Common myeloid progenitor, CD34-positive (primary cell): Measurements from ENCODE around the gene ADGRV1.
"Not testable (repeated sequence)": the region's sequence is repeated elsewhere in the genome, so short reads cannot be mapped to it uniquely, and the experiment has no call there.

Experiments
- CTCF ChIA-PET: fragments of 350-600 bp; sonication (Branson Sonifier 250); formaldehyde crosslinking; loops from one replicate; lab custom pipeline; 2021; ENCODE audit warnings: antibody characterized with exemption; lab: Charles Lee
- POLR2A ChIA-PET: fragments of 350-600 bp; sonication (Branson Sonifier 250); formaldehyde crosslinking; loops from one replicate; lab custom pipeline; 2021; ENCODE audit warnings: antibody characterized with exemption; lab: Charles Lee
- DNase-seq, 3 donors: peaks; one replicate each; pipeline versions ENCODE4 v3.0.0 to v3.0.0-alpha.2; 2013
- H3K27ac ChIP-seq, 2 experiments: 1 replicate in 1 of 2; 2 replicates in 1 of 2; pipeline ENCODE4 v1.7.0; 2013; ENCODE audit warnings: inconsistent platforms in 2 of 2, low read length in 2 of 2, mild to moderate bottlenecking in 2 of 2, low read depth in 1 of 2, moderate library complexity in 1 of 2; ENCODE audit not compliant: severe bottlenecking in 2 of 2, insufficient read depth in 1 of 2, poor library complexity in 1 of 2
- H3K27me3 ChIP-seq, 5 experiments: replicated peaks in 2 of 5; 1 replicate in 3 of 5; 2 replicates in 2 of 5; pipeline versions ENCODE4 v1.6.1 to v1.7.0; 2013; ENCODE audit warnings: low read length in 4 of 5, mild to moderate bottlenecking in 2 of 5, moderate library complexity in 2 of 5, inconsistent platforms in 1 of 5; ENCODE audit not compliant: insufficient read depth in 5 of 5, control insufficient read depth in 4 of 5
- H3K36me3 ChIP-seq, 4 experiments: 1 replicate in 2 of 4; 2 replicates in 2 of 4; pipeline versions ENCODE4 v1.6.1 to v1.7.0; 2013; ENCODE audit warnings: low read length in 3 of 4, control low read depth in 1 of 4, mild to moderate bottlenecking in 1 of 4; ENCODE audit not compliant: control insufficient read depth in 4 of 4, insufficient read depth in 4 of 4
- H3K4me1 ChIP-seq, 4 experiments: 1 replicate in 3 of 4; 2 replicates in 1 of 4; pipeline versions ENCODE4 v1.6.1 to v1.7.1; 2013; ENCODE audit warnings: low read length in 3 of 4, mild to moderate bottlenecking in 3 of 4, control low read depth in 1 of 4, inconsistent platforms in 1 of 4, moderate library complexity in 1 of 4; ENCODE audit not compliant: control insufficient read depth in 4 of 4, insufficient read depth in 4 of 4; ENCODE audit errors: control extremely low read depth in 1 of 4
- H3K4me3 ChIP-seq, 7 experiments: 1 replicate in 4 of 7; 2 replicates in 3 of 7; pipeline versions ENCODE4 v1.5.1 to v1.7.0; 2013; ENCODE audit warnings: mild to moderate bottlenecking in 7 of 7, low read length in 6 of 7, moderate library complexity in 6 of 7, inconsistent platforms in 2 of 7, low read depth in 2 of 7, control low read depth in 1 of 7; ENCODE audit not compliant: insufficient read depth in 4 of 7, control insufficient read depth in 1 of 7; ENCODE audit errors: extremely low read depth in 1 of 7
- H3K9me3 ChIP-seq, 5 experiments: 1 replicate in 4 of 5; 2 replicates in 1 of 5; pipeline versions ENCODE4 v1.6.1 to v1.7.1; 2013; ENCODE audit warnings: low read length in 4 of 5, mild to moderate bottlenecking in 2 of 5, inconsistent platforms in 1 of 5, low read depth in 1 of 5, moderate library complexity in 1 of 5; ENCODE audit not compliant: control insufficient read depth in 4 of 5, insufficient read depth in 2 of 5; ENCODE audit errors: control extremely low read depth in 1 of 5
- whole genome bisulfite sequencing: methylation state at CpG from one replicate; pipeline ENCODE4 v1.1.5; 2013; ENCODE audit not compliant: insufficient coverage; 5-methylcytosine and 5-hydroxymethylcytosine counted together

The ADGRV1 gene

DNA sequence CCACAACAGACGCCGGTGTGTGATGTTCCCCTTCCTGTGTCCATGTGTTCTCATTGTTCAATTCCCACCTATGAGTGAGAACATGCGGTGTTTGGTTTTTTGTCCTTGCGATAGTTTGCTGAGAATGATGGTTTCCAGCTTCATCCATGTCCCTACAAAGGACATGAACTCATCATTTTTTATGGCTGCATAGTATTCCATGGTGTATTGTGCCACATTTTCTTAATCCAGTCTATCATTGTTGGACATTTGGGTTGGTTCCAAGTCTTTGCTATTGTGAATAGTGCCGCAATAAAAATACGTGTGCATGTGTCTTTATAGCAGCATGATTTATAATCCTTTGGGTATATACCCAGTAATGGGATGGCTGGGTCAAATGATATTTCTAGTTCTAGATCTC, 61.2 kb downstream of the ADGRV1 start:
- H3K4me1 ChIP-seq, H3K27ac ChIP-seq, DNase-seq, POLR2A ChIA-PET, H3K36me3 ChIP-seq, H3K9me3 ChIP-seq, H3K27me3 ChIP-seq, H3K4me3 ChIP-seq, CTCF ChIA-PET: not testable (repeated sequence)
- WGBS, result no CpG with 5 or more reads among the region's 6 CpGs

DNA sequence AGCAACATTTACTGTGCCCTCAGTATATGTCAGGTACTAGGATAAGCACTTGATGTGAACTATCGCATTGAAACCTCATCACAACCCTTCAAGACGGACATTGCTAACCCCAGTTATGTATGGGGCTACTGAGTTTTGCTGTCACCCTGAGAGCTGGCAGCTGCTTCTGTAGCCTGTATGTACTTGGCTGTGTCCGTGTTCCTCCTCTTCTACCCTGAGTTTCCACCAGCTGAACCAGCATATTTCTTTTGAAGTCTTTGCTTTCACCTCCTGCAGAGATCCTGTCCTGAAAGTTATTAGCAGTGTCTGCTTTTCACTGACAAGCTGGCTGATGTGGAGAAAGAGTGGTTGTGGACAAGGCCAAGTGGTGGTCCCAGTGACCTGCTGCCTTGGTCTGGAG, 63.3 kb downstream of the ADGRV1 start:
- H3K36me3 ChIP-seq, result no peaks in the 10 kb centered on the region
- no peaks in the 10 kb centered on the region for H3K4me1 ChIP-seq
- no peaks in the 10 kb centered on the region for H3K9me3 ChIP-seq
- no peak for DNase-seq
- no peaks in the 10 kb centered on the region for H3K27me3 ChIP-seq
- WGBS, result 97% methylated on average over 3 of the region's 3 CpGs
- H3K4me3 ChIP-seq, result no peak overlapping the region
- H3K27ac ChIP-seq, result no peak overlapping the region
- CTCF ChIA-PET, result interaction anchor here (0.5 to 1.4 kb wide), 2 partner anchors 17 to 1456 kb away, joined by 3 read pairs; no protein-coding TSS in a partner anchor
- POLR2A ChIA-PET, result no interaction called here

DNA sequence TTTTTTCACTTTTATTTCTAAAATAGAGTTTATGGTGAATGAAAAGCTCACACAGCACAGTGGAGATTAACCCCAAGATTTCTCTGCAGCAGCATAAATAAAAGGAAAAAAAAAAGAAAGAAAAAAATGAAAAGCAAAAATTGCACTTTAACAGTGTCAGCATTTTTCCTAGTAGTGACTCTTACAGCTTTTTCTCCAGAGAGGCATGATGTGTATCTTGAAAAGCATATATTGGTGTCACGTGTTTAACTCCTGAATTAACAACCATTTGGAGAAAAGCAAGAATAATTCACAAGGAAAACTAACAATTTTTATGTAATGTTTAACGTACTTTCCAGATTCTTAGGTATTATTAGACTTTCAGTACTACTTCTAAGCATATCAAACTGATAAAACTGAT, 67.9 kb downstream of the ADGRV1 start:
- H3K4me3 ChIP-seq, result no peak overlapping the region
- H3K9me3 ChIP-seq, result no peaks in the 10 kb centered on the region
- CTCF ChIA-PET, result no interaction called here
- DNase-seq, result no peak
- POLR2A ChIA-PET, result no interaction called here
- H3K4me1 ChIP-seq, result no peaks in the 10 kb centered on the region
- no peaks in the 10 kb centered on the region for H3K36me3 ChIP-seq
- WGBS, result no CpG with 5 or more reads among the region's 2 CpGs
- H3K27me3 ChIP-seq, result no peaks in the 10 kb centered on the region
- H3K27ac ChIP-seq, result no peak overlapping the region

DNA sequence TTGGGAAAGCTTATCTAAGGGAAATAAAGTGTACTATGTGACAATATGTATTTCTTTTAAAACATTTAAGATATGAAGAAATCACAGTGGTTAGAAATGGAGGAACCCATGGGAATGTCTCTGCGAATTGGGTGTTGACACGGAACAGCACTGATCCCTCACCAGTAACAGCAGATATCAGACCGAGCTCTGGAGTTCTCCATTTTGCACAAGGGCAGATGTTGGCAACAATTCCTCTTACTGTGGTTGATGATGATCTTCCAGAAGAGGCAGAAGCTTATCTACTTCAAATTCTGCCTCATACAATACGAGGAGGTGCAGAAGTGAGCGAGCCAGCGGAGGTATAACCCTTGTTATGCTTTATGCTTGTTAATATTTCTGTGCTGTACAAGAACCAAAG, 69.9 kb downstream of the ADGRV1 start:
- POLR2A ChIA-PET, result no interaction called here
- H3K27me3 ChIP-seq, result no peaks in the 10 kb centered on the region
- H3K4me1 ChIP-seq, result no peaks in the 10 kb centered on the region
- DNase-seq, result peak in 1 of 3 donors; percentile 37
- CTCF ChIA-PET, result interaction anchor here (0.7 kb wide), 1 partner anchor 12 kb away, joined by 3 read pairs; no protein-coding TSS in a partner anchor
- no peaks in the 10 kb centered on the region for H3K9me3 ChIP-seq
- no peaks in the 10 kb centered on the region for H3K36me3 ChIP-seq
- no peak overlapping the region for H3K27ac ChIP-seq
- 97% methylated on average over 3 of the region's 6 CpGs for WGBS
- no peak overlapping the region for H3K4me3 ChIP-seq

DNA sequence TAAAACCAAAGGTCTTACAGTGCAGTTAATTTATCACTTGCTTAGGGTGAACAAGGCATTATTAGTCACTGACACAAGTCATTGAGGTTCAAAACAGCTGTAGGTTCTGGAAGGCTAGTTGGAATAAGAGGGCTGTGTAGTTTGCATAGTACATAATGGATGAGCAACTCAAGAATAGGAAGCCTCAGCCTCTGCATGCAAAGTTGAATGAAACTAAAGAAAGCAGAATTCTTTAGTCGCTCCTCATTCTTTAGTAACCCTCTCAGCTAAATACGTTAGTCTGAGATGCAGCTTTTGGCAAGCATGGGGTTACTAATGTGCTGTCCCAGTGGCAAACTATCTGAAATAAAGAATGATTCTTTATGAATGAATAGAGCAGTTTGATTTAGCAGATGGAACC, 74.2 kb downstream of the ADGRV1 start:
- Histone ChIP-seq H3K27me3 (no peaks in the 10 kb centered on the region), H3K36me3 (no peaks in the 10 kb centered on the region), H3K9me3 (no peaks in the 10 kb centered on the region), H3K4me3 (no peak overlapping the region), H3K4me1 (no peaks in the 10 kb centered on the region), H3K27ac (no peak overlapping the region)
- no peak for DNase-seq
- ChIA-PET CTCF (no interaction called here), POLR2A (no interaction called here)
- WGBS, result 94% methylated on average over 2 of the region's 2 CpGs

DNA sequence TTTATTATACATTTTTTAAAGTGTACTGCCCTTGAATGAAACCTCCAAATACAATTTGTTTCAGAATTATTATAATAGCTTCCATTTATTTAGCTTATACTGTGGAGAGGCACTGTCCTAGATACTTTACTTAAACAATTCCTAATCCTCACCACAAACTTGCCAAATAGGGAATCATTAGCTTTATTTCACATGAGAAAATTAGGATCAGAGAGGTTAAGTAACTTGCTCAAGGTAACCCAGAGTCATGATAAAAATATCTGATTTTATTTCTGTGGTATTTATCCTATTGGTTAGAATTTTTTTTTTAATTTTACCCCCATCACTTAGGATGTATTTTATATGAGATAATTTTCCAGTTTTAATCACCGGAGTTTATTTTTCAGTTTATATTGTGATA, 78.4 kb downstream of the ADGRV1 start:
- Histone ChIP-seq H3K4me3 (no peak overlapping the region), H3K9me3 (no peaks in the 10 kb centered on the region), H3K27ac (no peak overlapping the region), H3K4me1 (peaks cover 0 to 17% (median 10%) of the 10 kb centered on the region in 4 experiments), H3K36me3 (no peaks in the 10 kb centered on the region), H3K27me3 (no peaks in the 10 kb centered on the region)
- no CpG with 5 or more reads among the region's 1 CpG for WGBS
- CTCF ChIA-PET, result no interaction called here
- POLR2A ChIA-PET, result no interaction called here
- DNase-seq, result no peak

DNA sequence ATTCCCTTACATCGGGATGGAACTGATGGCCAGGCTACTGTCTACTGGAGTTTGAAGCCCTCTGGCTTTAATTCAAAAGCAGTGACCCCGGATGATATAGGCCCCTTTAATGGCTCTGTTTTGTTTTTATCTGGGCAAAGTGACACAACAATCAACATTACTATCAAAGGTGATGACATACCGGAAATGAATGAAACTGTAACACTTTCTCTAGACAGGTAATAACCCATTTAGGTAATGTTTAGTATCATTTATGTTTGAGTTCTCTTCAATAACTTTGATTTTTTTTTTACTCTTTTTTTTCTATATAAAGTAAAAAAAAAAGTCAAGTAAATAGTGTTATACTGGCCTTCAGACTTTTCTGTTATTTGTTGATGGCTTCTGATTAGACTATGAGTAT, 79.1 kb downstream of the ADGRV1 start:
- Histone ChIP-seq H3K9me3 (no peaks in the 10 kb centered on the region), H3K27me3 (no peaks in the 10 kb centered on the region), H3K36me3 (no peaks in the 10 kb centered on the region), H3K4me3 (no peak overlapping the region), H3K27ac (no peak overlapping the region), H3K4me1 (peaks cover 0 to 21% (median 12%) of the 10 kb centered on the region in 4 experiments)
- no peak for DNase-seq
- POLR2A ChIA-PET, result no interaction called here
- CTCF ChIA-PET, result no interaction called here
- 100% methylated on average over 2 of the region's 3 CpGs for WGBS
